Fibroblast of the conjunctiva (primary cell): ENCODE results near the gene SPATA31A3.
"Not testable (repeated sequence)": the region's sequence is repeated elsewhere in the genome, so short reads cannot be mapped to it uniquely, and the experiment has no call there.

Experiments
- DNase-seq: peaks from one replicate; pipeline ENCODE4 v3.0.0-alpha.2; 2010; ENCODE audit warnings: low read depth

Gene SPATA31A3

GRCh38 chr9:66992450-66992849, at the start of gene SPATA31A3:
Gene SPATA31A3 (minus strand): TSS chr9:66992550. CDS start chr9:66992521, 29 bp downstream.
- not testable (repeated sequence) for DNase-seq

DNA sequence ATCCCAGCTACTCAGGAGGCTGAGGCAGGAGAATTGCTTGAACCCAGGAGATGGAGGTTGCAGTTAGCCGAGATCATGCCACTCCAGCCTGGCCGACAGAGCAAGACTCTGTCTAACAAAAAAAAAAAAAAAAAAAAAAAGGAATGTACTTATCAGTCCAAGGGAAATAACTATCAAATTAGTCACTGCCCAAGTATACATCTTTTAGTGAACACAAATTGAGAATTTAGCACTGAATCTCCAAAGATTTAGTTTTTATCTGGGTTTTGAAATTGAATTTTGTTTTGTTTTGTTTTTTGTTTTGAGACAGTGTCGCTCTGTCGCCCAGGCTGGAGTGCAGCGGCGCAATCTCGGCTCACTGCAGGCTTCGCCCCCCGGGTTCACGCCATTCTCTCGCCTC, 39.8 kb downstream of the SPATA31A3 start:
- DNase-seq: not testable (repeated sequence)

- not testable (repeated sequence) for DNase-seq
These were observed 49.8 kb downstream of the SPATA31A3 start for GRCh38 chr9:66942400-66943155.

GRCh38 chr9:66939878-66940830, 52.2 kb downstream of the SPATA31A3 start:
- not testable (repeated sequence) for DNase-seq

GRCh38 chr9:66938322-66938721, 54.0 kb downstream of the SPATA31A3 start:
- not testable (repeated sequence) for DNase-seq

GRCh38 chr9:66937662-66938061, 54.7 kb downstream of the SPATA31A3 start:
- DNase-seq: not testable (repeated sequence)
